Measurements from ENCODE around the gene LIPC.

LIPC gene

DNA sequence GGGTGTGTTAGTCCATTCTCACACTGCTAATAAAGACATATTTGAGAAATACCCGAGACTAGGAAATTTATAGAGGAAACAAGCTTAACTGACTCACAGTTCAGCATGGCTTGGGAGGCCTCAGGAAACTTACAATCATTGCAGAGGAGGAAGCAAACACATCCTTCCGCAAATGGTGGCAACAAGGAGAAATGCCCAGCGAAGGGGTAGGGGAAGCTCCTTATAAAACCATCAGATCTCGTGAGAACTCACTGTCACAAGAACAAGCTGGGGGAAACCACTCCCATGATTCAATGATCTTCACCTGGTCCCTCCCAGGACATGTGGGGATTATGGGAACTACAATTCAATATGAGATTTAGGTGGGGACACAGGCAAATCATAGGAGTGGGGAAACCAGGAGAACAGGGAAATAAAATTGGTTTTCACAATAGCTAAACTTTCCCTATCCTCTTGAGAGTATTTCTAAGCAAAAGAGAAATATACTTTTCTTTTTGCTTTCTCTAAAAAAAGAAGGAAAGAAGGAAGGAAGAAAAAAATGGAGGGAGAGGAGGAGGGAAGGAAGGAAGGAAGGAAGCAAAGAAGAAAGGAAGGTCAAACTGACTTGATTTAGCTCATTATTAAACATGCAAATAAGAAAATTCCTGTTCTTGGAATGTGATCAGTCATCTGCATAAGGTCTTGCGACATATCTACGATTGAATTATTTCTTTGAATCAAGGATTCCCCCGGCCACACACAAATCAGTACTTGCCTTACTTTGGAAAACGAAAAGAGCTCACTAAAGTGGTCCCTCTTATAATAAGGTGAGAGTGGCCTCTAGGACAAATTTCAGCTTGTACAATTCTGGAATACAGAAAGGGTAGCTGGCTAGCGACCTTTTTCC, 75.2 kb downstream of the LIPC start:
- no peak for DNase-seq (ENCODE audit: low read depth)
- TF ChIP-seq POLR2A (IDR thresholded peaks at IDR 0.05; ENCODE audit: extremely low read depth, insufficient read length): no peak
- no peak for TF ChIP-seq CTCF (IDR thresholded peaks at IDR 0.05; ENCODE audit: low read depth, low read length)
- TF ChIP-seq MAX (IDR thresholded peaks at IDR 0.05; ENCODE audit: low read depth, low read length): no peak
- TF ChIP-seq MYC (IDR thresholded peaks at IDR 0.05; ENCODE audit: low read depth, low read length): no peak
- H3K4me3 ChIP-seq (ENCODE audit: low read depth, low read length): no peak overlapping the region

- TF ChIP-seq POLR2A (IDR thresholded peaks at IDR 0.05; ENCODE audit: extremely low read depth, insufficient read length) (no peak), MYC (IDR thresholded peaks at IDR 0.05; ENCODE audit: low read depth, low read length) (no peak), CTCF (IDR thresholded peaks at IDR 0.05; ENCODE audit: low read depth, low read length) (no peak), MAX (IDR thresholded peaks at IDR 0.05; ENCODE audit: low read depth, low read length) (no peak)
- no peak overlapping the region for H3K4me3 ChIP-seq (ENCODE audit: low read depth, low read length)
- no peak for DNase-seq (ENCODE audit: low read depth)
Measured at GRCh38 chr15:58509556-58509955, 77.8 kb downstream of the LIPC start.

DNA sequence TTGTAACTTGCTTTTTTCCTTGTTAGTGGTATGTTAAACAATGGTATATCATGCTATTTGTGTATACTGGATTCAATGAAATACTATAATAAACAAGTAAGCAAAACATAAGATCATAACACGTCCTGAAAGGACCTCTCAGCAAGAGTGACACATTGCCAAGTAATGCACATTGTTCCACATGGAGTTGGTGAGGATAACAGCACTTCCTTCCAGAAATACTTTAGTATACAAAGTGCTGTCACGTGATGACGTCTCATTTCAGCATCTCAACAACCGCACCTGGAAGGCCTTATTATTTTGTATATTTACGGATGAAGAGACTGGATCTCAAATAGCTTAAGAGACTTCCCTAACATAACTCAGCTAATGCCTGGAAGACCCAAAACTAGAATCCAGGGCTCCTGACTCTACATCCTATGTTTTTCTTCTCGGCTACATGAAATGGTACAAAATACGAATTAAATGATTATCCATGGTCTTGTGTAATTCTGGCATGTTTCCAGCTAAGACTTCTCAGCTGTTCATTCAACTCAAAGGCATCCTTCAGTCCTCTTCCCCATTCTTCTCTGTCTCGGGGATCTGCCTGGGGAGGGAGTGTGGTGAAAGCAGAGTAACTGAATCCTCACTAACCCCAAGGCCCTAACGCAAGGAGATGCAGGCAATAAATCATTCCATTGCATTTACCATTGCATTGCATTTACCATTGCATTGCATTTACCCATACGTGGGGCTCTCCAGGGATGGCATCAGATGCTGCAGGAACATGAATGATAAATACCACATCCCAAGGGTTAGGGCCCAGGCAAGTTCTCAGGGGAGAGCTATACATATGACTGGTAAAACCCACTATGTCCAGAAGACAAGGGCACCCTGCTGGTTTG, 79.2 kb downstream of the LIPC start:
- TF ChIP-seq POLR2A (IDR thresholded peaks at IDR 0.05; ENCODE audit: extremely low read depth, insufficient read length) (no peak), MYC (IDR thresholded peaks at IDR 0.05; ENCODE audit: low read depth, low read length) (no peak), MAX (IDR thresholded peaks at IDR 0.05; ENCODE audit: low read depth, low read length) (no peak), CTCF (IDR thresholded peaks at IDR 0.05; ENCODE audit: low read depth, low read length) (no peak)
- H3K4me3 ChIP-seq (ENCODE audit: low read depth, low read length): no peak overlapping the region
- no peak for DNase-seq (ENCODE audit: low read depth)

- TF ChIP-seq POLR2A (IDR thresholded peaks at IDR 0.05; ENCODE audit: extremely low read depth, insufficient read length) (no peak), CTCF (IDR thresholded peaks at IDR 0.05; ENCODE audit: low read depth, low read length) (no peak), MYC (IDR thresholded peaks at IDR 0.05; ENCODE audit: low read depth, low read length) (no peak), MAX (IDR thresholded peaks at IDR 0.05; ENCODE audit: low read depth, low read length) (no peak)
- DNase-seq (ENCODE audit: low read depth): no peak
- no peak overlapping the region for H3K4me3 ChIP-seq (ENCODE audit: low read depth, low read length)
Measured at GRCh38 chr15:58511599-58511987, 79.8 kb downstream of the LIPC start.

DNA sequence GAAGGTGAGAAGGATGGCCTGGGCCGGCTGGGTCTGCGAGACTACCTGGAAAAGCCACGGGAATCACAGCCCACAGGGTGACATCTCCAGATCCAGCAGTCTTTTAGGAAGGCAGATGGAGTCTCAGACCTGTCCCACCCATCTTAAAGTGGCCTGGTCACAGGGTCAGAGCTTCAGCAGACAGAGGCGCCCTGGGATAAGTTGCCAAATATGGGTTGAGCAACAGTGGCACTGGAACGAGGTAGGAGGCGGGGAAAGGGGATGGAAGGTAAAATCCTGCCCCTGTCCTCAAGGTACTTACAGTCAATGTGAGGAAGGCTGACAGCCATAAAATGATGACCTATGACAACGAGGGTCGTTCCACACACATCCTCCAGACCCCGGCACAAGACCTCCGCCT, 80.7 kb downstream of the LIPC start:
- no peak for TF ChIP-seq POLR2A (IDR thresholded peaks at IDR 0.05; ENCODE audit: extremely low read depth, insufficient read length)
- no peak for TF ChIP-seq MYC (IDR thresholded peaks at IDR 0.05; ENCODE audit: low read depth, low read length)
- no peak for TF ChIP-seq MAX (IDR thresholded peaks at IDR 0.05; ENCODE audit: low read depth, low read length)
- TF ChIP-seq CTCF (IDR thresholded peaks at IDR 0.05; ENCODE audit: low read depth, low read length): no peak
- DNase-seq (ENCODE audit: low read depth): no peak
- no peak overlapping the region for H3K4me3 ChIP-seq (ENCODE audit: low read depth, low read length)
